Stimulated activated CD4-positive, alpha-beta T cell treated with anti-CD3 and anti-CD28 coated beads, Interleukin-2, amount 100 ng/mL, for 24 hours (primary cell): ENCODE results near the gene KRTAP5-9.
"Not testable (repeated sequence)": the region's sequence is repeated elsewhere in the genome, so short reads cannot be mapped to it uniquely, and the experiment has no call there.

ENCODE experiments used
- DNase-seq, 2 donors: peaks; one replicate each; pipeline ENCODE4 v3.0.0-alpha.2; 2020

The KRTAP5-9 gene

GRCh38 chr11:71563406-71563805, 15.2 kb downstream of the KRTAP5-9 start:
- peak in 1 of 2 donors; percentile 22 for DNase-seq

GRCh38 chr11:71564430-71564829, 16.2 kb downstream of the KRTAP5-9 start:
- DNase-seq: no peak

GRCh38 chr11:71565263-71565662, 17.0 kb downstream of the KRTAP5-9 start, which contains the start of gene KRTAP5-10:
KRTAP5-10 (plus strand) TSS chr11:71565563; CDS start chr11:71565588, 25 bp downstream.
- DNase-seq: no peak

- no peak for DNase-seq
These were observed 17.9 kb downstream of the KRTAP5-9 start for GRCh38 chr11:71566081-71566620.

GRCh38 chr11:71566626-71567599, 18.7 kb downstream of the KRTAP5-9 start:
- not testable (repeated sequence) for DNase-seq

- not testable (repeated sequence) for DNase-seq
These were observed 19.4 kb downstream of the KRTAP5-9 start for GRCh38 chr11:71567633-71568032.

GRCh38 chr11:71568704-71569349, 20.6 kb downstream of the KRTAP5-9 start:
- no peak for DNase-seq

GRCh38 chr11:71571101-71571850, 23.1 kb downstream of the KRTAP5-9 start:
- DNase-seq: not testable (repeated sequence)

GRCh38 chr11:71572811-71573210, 24.6 kb downstream of the KRTAP5-9 start:
- no peak for DNase-seq

GRCh38 chr11:71574418-71574817, 26.2 kb downstream of the KRTAP5-9 start:
- no peak for DNase-seq

- no peak for DNase-seq
These were observed 27.7 kb downstream of the KRTAP5-9 start for GRCh38 chr11:71575723-71576424.

- not testable (repeated sequence) for DNase-seq
These were observed 28.7 kb downstream of the KRTAP5-9 start for GRCh38 chr11:71576688-71577465.

GRCh38 chr11:71577469-71578004, 29.3 kb downstream of the KRTAP5-9 start:
- no peak for DNase-seq

- not testable (repeated sequence) for DNase-seq
These were observed 31.3 kb downstream of the KRTAP5-9 start for GRCh38 chr11:71579513-71579912.

GRCh38 chr11:71580057-71581003, 32.1 kb downstream of the KRTAP5-9 start:
- peak; percentile 29 to 37 for DNase-seq

- no peak for DNase-seq
These were observed 33.6 kb downstream of the KRTAP5-9 start for GRCh38 chr11:71581826-71582225.

- DNase-seq: no peak
These were observed 34.2 kb downstream of the KRTAP5-9 start, which contains the start of gene KRTAP5-11 for GRCh38 chr11:71582309-71582895. KRTAP5-11 (minus strand) TSS chr11:71582875; CDS start chr11:71582837, 38 bp downstream.

- not testable (repeated sequence) for DNase-seq
These were observed 34.7 kb downstream of the KRTAP5-9 start for GRCh38 chr11:71582969-71583368.

- not testable (repeated sequence) for DNase-seq
These were observed 37.5 kb downstream of the KRTAP5-9 start for GRCh38 chr11:71585673-71586072.
